ENCODE measurements around the gene EIF4E1B.

GRCh38 chr5:176660860-176661641 is 30.6 kb downstream of the EIF4E1B start:
- TF ChIP-seq EZH2 (IDR thresholded peaks at IDR 0.05; ENCODE audit: insufficient read depth, poor library complexity, severe bottlenecking) = no peak
- TF ChIP-seq EZH2phosphoT487 (IDR thresholded peaks at IDR 0.05; ENCODE audit: insufficient read depth, low read depth) = no peak

All from GM23248 (cell line).